K562 (cell line): ENCODE data around the gene VARS1. TPM values are rescaled to one million over a fixed set of nuclear protein-coding genes. Genes with fewer than 3 reads are reported as not detected.

Experiments
- ARID2 ChIP-seq: fragments of 450-650 bp; IDR thresholded peaks from 2 replicates; pipeline ENCODE4 v1.6.1; 2017; ENCODE audit warnings: antibody characterized with exemption, mild to moderate bottlenecking
- BMI1 ChIP-seq: fragments of 150-350 bp; IDR thresholded peaks from 2 replicates; pipeline ENCODE4 v1.6.1; 2014; ENCODE audit warnings: low read length
- GATA2 ChIP-seq: sonication (generic); formaldehyde crosslinking; IDR thresholded peaks from 2 replicates; pipeline ENCODE4 v1.4.0; 2020; ENCODE audit warnings: mild to moderate bottlenecking, missing genetic modification reagents
- MAFK ChIP-seq: IDR thresholded peaks from 2 replicates; pipeline ENCODE4 v1.6.1; 2011; ENCODE audit warnings: low read length, improper control_type of control experiment
- MEF2D ChIP-seq: conservative IDR thresholded peaks from 2 replicates; pipeline ENCODE4 v1.6.1; 2016; ENCODE audit warnings: low read depth, missing genetic modification characterization, missing compliant biosample characterization
- NFXL1 ChIP-seq: fragments of 450-650 bp; formaldehyde crosslinking; IDR thresholded peaks from 2 replicates; pipeline ENCODE4 v1.4.0; 2021; ENCODE audit warnings: mild to moderate bottlenecking
- NR2C2 ChIP-seq, 2 experiments: fragments of 200-800 bp in 1 of 2; sonication (Bioruptor generic) in 1 of 2; sonication (generic) in 1 of 2; formaldehyde crosslinking in 1 of 2; IDR thresholded peaks; 2 replicates each; pipeline versions ENCODE4 v1.6.1 to v1.8.0; 2016 to 2022; ENCODE audit warnings: mild to moderate bottlenecking in 1 of 2, missing compliant biosample characterization in 1 of 2, missing genetic modification characterization in 1 of 2, missing genetic modification reagents in 1 of 2
- PHB ChIP-seq: fragments of 250-450 bp; sonication (Bioruptor Pico); IDR thresholded peaks from 2 replicates; pipeline ENCODE4 v1.5.0; 2021
- SMARCB1 ChIP-seq: IDR thresholded peaks from 2 replicates; pipeline ENCODE4 v1.6.1; 2011; ENCODE audit warnings: improper control_type of control experiment, low read depth; ENCODE audit not compliant: insufficient read length
- ZKSCAN1 ChIP-seq: fragments of 150-350 bp; IDR thresholded peaks from 2 replicates; pipeline ENCODE4 v1.6.1; 2016; ENCODE audit warnings: low read depth, low read length
- ZNF212 ChIP-seq: fragments of 450-650 bp; formaldehyde crosslinking; IDR thresholded peaks from 2 replicates; pipeline ENCODE4 v1.4.0; 2020; ENCODE audit warnings: mild to moderate bottlenecking
- ZNF79 ChIP-seq: fragments of 250-450 bp; sonication (Bioruptor Pico); IDR thresholded peaks from 2 replicates; pipeline ENCODE4 v1.4.0; 2020; ENCODE audit warnings: low read depth, mild to moderate bottlenecking, moderate library complexity
- polyA plus RNA-seq, 8 experiments: library from polyadenylated mRNA; depleted of rRNA in 4 of 8; stranded (reverse) in 5 of 8; unstranded in 3 of 8; fragments of >200 nt; fragmentation: Nextera tagmentation in 2 of 8; fragmentation: Illumina TruSeq in 1 of 8; extraction: Ambion mirVana in 2 of 8; extraction: Trizol in 1 of 8; gene quantifications; 2 replicates each; pipeline versions ENCODE4 v1.2.1 to v1.2.3, GENCODE V29; 2011 to 2014; ENCODE audit warnings: inconsistent platforms in 1 of 8, missing spikeins in 1 of 8
- total RNA-seq, 7 experiments: library from RNA; depleted of rRNA in 6 of 7; stranded (reverse); fragments of >200 nt in 6 of 7; fragmentation: Illumina TruSeq in 2 of 7; extraction: Trizol in 2 of 7; gene quantifications; 2 replicates each; pipeline versions ENCODE4 v1.2.1 to v1.2.3, GENCODE V29; 2011 to 2021; ENCODE audit warnings: low replicate concordance in 1 of 7
- TF ChIP-seq, protein P1 (sequence below): fragments of 450-650 bp; IDR thresholded peaks from 2 replicates; pipeline ENCODE4 v1.6.1; 2017; ENCODE audit warnings: mild to moderate bottlenecking, moderate library complexity
- TF ChIP-seq, protein P2 (sequence below): fragments of 450-650 bp; formaldehyde crosslinking; IDR thresholded peaks from 2 replicates; pipeline ENCODE4 v1.4.0; 2020; ENCODE audit warnings: mild to moderate bottlenecking, moderate library complexity
- TF ChIP-seq, protein P3 (sequence below): fragments of 450-650 bp; formaldehyde crosslinking; IDR thresholded peaks from 2 replicates; pipeline ENCODE4 v1.4.0; 2020; ENCODE audit warnings: mild to moderate bottlenecking
- TF ChIP-seq, protein P4 (sequence below): fragments of 450-650 bp; formaldehyde crosslinking; IDR thresholded peaks from 2 replicates; pipeline ENCODE4 v1.4.0; 2022; ENCODE audit warnings: mild to moderate bottlenecking, moderate library complexity
- TF ChIP-seq, protein P5 (sequence below): fragments of 450-650 bp; IDR thresholded peaks from 2 replicates; pipeline ENCODE4 v1.6.1; 2017; ENCODE audit warnings: antibody characterized with exemption, mild to moderate bottlenecking
- TF ChIP-seq, protein P6 (sequence below): fragments of 250-450 bp; sonication (Bioruptor Pico); IDR thresholded peaks from 2 replicates; pipeline ENCODE4 v1.8.0; 2022; ENCODE audit warnings: moderate library complexity, mild to moderate bottlenecking, inconsistent platforms

Gene VARS1
- total and polyA plus RNA-seq, 9 of the 15 experiments (the other 6 are each of a cell fraction or from before 2014, with no cell fraction given): 2.9 to 488 (median 130) TPM

DNA sequence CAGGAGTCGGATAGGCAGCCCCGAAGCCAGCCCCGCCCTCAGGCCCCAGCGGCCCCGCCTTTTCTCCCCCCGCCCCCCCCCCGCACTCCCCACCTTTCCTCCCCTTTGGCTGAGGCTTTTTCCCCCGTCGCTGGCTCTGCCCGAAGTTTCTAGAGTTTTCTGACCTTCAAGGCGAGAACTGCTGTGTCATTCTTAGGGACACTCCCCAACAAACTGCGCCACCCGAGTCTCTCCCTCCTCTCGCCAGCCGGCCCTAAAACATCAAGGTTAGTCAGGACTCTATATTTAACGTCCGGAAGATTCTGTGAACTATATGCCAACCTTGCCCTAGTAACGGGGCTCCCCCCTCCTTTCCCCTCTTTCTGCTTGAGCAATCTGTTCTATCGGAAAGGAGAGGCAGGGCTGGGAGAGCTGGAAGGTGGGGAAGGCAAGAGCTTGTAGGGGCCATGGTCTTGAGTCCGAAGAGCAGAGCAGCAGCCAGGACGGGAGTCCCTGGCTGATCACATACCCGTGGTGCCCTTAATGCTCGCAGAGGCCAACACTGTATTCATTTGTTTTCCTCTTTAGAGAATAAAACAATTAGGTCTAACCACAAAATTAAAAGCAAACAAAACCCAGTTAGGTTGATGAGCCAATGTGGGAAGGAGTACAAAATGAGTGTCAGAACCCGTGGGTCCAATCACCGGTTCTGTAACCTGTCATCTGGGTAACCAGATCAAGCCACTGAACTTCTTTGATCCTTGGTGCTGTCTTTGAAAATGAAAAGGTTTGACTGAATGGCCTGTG, 26.7 kb upstream of the VARS1 start (continued):
- TF ChIP-seq, protein P1, sequence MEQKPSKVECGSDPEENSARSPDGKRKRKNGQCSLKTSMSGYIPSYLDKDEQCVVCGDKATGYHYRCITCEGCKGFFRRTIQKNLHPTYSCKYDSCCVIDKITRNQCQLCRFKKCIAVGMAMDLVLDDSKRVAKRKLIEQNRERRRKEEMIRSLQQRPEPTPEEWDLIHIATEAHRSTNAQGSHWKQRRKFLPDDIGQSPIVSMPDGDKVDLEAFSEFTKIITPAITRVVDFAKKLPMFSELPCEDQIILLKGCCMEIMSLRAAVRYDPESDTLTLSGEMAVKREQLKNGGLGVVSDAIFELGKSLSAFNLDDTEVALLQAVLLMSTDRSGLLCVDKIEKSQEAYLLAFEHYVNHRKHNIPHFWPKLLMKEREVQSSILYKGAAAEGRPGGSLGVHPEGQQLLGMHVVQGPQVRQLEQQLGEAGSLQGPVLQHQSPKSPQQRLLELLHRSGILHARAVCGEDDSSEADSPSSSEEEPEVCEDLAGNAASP: no peak
- TF ChIP-seq, protein P2, sequence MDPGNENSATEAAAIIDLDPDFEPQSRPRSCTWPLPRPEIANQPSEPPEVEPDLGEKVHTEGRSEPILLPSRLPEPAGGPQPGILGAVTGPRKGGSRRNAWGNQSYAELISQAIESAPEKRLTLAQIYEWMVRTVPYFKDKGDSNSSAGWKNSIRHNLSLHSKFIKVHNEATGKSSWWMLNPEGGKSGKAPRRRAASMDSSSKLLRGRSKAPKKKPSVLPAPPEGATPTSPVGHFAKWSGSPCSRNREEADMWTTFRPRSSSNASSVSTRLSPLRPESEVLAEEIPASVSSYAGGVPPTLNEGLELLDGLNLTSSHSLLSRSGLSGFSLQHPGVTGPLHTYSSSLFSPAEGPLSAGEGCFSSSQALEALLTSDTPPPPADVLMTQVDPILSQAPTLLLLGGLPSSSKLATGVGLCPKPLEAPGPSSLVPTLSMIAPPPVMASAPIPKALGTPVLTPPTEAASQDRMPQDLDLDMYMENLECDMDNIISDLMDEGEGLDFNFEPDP (CRISPR knock-in tag): 0 out of 2 replicates have a peak, but pooled peaks have one; percentile 47
- no peak; the same call in 1 of the 2 replicates for TF ChIP-seq ZNF212 (CRISPR knock-in tag)
- TF ChIP-seq ARID2: peak; percentile 72; the same call in 1 of the 2 replicates
- peak; percentile 80; the same call in 1 of the 2 replicates for TF ChIP-seq PHB (CRISPR knock-in tag)
- TF ChIP-seq, protein P3, sequence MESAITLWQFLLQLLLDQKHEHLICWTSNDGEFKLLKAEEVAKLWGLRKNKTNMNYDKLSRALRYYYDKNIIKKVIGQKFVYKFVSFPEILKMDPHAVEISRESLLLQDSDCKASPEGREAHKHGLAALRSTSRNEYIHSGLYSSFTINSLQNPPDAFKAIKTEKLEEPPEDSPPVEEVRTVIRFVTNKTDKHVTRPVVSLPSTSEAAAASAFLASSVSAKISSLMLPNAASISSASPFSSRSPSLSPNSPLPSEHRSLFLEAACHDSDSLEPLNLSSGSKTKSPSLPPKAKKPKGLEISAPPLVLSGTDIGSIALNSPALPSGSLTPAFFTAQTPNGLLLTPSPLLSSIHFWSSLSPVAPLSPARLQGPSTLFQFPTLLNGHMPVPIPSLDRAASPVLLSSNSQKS: no peak
- TF ChIP-seq, protein P4, sequence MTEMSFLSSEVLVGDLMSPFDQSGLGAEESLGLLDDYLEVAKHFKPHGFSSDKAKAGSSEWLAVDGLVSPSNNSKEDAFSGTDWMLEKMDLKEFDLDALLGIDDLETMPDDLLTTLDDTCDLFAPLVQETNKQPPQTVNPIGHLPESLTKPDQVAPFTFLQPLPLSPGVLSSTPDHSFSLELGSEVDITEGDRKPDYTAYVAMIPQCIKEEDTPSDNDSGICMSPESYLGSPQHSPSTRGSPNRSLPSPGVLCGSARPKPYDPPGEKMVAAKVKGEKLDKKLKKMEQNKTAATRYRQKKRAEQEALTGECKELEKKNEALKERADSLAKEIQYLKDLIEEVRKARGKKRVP (CRISPR knock-in tag): peak; percentile 67
- TF ChIP-seq GATA2 (CRISPR knock-in tag): no peak
- peak; percentile 49; the same call in 1 of the 2 replicates for TF ChIP-seq NFXL1 (CRISPR knock-in tag)
- no peak for TF ChIP-seq SMARCB1
- no peak for TF ChIP-seq NR2C2 (CRISPR knock-in tag; IDR thresholded peaks at IDR 0.05)
- TF ChIP-seq NR2C2 (tag; IDR thresholded peaks at IDR 0.05): no peak
- TF ChIP-seq BMI1: no peak
- peak; percentile 70 for TF ChIP-seq MEF2D (tag)
- TF ChIP-seq MAFK: peak; percentile 97
- peak; percentile 50; the same call in 1 of the 2 replicates for TF ChIP-seq ZKSCAN1
- no peak for TF ChIP-seq ZNF79
- TF ChIP-seq, protein P5, sequence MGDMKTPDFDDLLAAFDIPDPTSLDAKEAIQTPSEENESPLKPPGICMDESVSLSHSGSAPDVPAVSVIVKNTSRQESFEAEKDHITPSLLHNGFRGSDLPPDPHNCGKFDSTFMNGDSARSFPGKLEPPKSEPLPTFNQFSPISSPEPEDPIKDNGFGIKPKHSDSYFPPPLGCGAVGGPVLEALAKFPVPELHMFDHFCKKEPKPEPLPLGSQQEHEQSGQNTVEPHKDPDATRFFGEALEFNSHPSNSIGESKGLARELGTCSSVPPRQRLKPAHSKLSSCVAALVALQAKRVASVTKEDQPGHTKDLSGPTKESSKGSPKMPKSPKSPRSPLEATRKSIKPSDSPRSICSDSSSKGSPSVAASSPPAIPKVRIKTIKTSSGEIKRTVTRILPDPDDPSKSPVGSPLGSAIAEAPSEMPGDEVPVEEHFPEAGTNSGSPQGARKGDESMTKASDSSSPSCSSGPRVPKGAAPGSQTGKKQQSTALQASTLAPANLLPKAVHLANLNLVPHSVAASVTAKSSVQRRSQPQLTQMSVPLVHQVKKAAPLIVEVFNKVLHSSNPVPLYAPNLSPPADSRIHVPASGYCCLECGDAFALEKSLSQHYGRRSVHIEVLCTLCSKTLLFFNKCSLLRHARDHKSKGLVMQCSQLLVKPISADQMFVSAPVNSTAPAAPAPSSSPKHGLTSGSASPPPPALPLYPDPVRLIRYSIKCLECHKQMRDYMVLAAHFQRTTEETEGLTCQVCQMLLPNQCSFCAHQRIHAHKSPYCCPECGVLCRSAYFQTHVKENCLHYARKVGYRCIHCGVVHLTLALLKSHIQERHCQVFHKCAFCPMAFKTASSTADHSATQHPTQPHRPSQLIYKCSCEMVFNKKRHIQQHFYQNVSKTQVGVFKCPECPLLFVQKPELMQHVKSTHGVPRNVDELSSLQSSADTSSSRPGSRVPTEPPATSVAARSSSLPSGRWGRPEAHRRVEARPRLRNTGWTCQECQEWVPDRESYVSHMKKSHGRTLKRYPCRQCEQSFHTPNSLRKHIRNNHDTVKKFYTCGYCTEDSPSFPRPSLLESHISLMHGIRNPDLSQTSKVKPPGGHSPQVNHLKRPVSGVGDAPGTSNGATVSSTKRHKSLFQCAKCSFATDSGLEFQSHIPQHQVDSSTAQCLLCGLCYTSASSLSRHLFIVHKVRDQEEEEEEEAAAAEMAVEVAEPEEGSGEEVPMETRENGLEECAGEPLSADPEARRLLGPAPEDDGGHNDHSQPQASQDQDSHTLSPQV: no peak
- TF ChIP-seq, protein P6, sequence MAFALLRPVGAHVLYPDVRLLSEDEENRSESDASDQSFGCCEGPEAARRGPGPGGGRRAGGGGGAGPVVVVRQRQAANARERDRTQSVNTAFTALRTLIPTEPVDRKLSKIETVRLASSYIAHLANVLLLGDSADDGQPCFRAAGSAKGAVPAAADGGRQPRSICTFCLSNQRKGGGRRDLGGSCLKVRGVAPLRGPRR: no peak
